Measurements from ENCODE around the gene CAMTA1. TPM values are rescaled to one million over a fixed set of nuclear protein-coding genes. Genes with fewer than 3 reads are reported as not detected.

The CAMTA1 gene
- total RNA-seq, 1 donor from 2014 or later, result 51.8 TPM

DNA sequence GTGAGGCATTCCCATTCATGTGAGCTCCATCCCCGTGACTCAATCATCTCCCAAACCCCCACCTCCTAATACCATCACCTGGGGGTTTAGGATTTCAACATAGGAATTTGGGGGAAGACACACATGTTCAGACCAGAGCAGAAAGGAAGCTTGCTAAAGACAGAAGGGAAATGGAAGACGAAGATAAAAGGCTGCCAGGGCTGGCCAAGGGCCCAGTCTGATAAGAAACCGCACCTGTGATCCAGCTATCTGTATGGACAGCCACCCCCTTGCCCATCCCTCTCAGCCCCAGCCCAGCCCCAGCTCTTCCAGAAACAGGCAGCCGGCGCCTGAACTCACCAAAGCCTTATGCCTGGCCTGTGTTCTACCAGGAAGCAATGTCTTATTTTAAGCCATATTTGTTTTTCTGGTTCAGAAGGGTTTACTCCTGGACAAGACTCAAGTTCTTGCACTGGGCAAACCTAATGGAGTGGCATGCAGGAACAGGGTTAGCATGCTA, 787.4 kb downstream of the CAMTA1 start:
- DNase-seq (ENCODE audit: low spot score), result no peak

DNA sequence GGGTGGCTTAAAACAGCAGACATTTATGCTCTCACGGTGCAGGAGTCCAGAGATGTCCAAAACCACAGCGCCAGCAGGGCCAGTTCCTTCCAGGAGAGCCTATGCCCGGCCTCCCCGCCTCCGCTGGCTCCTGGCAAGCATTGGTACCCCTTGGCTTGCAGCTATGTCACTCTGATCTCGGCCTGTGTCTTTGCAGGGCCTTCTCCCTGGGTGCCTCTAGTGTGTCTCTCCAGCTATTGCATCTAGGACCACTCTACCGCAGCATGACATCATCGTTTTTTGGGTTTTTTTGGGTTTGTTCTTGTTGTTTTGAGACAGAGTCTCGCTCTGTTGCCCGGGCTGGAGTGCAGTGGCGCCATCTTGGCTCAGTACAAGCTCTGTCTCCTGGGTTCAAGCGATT, 788.2 kb downstream of the CAMTA1 start:
- no peak for DNase-seq (ENCODE audit: low spot score)

DNA sequence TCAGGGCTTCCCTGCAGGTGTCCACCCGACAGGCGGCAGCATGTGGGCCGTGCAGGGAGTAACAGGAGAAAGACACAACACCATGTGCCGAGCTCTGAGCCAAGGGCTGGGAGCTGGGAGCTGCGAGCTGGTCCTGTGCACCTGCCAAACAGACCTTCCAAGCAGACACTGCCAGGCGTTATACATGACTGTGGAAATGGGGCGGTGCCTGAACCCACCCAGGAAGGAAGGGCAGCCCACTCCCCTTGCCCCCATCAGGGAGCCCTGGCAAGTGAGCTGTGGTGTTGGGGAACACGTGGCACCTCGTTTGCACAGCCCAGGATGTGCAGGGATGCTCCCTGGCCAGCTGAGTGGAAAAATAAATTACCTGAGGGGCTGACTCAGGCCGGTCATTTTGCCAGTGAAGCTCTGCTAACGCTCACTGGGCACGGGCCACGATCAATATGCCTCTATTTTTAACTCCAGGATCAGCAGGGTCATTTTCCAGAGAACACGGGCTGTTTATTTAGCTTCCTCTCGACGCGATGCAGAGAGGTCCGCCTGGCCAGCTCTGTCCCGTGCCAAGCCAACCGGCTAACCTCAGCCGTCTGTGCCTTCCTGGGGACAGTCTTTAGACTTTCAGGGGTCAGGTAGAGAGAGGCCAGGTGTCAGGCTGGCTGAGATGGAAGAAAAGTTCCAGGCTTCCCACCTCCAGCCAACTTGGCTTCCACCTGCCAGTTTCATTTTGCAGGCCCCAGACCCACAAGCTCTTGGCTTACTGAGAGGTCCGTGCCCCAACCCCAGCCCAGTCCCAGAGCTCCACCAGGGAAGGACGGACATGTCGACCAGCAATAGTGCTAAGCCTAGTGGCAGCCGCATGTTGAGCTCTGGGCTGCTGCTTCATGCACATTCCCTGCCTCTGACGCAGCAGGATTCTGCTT, 789.1 kb downstream of the CAMTA1 start:
- DNase-seq (ENCODE audit: low spot score), result no peak

- no peak for DNase-seq (ENCODE audit: low spot score)
Observed at GRCh38 chr1:7575041-7575400, 789.8 kb downstream of the CAMTA1 start.

- no peak for DNase-seq (ENCODE audit: low spot score)
Observed at GRCh38 chr1:7576946-7577657, 791.8 kb downstream of the CAMTA1 start.

GRCh38 chr1:7578206-7578605, 793.0 kb downstream of the CAMTA1 start:
- no peak for DNase-seq (ENCODE audit: low spot score)

DNA sequence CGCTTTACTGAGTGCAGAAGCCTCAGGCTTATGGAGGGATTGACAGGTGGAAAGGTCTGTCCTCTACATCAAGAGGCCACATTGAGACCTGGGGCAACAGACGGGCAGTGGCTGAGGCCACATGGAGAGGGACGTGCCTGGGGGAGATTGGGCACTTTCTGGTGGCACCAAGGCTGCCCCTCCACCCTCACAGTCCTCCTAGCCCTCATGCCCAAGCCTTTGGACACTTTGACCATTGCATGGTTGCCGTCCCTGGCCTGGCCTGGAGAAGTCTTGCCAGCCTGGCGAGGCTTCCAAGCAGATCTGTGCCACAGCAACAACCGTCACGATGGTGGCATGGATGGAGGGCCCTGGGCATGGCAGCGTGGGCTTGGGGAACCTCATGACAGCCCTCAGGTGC, 793.8 kb downstream of the CAMTA1 start:
- DNase-seq (ENCODE audit: low spot score), result peak; percentile 86

DNA sequence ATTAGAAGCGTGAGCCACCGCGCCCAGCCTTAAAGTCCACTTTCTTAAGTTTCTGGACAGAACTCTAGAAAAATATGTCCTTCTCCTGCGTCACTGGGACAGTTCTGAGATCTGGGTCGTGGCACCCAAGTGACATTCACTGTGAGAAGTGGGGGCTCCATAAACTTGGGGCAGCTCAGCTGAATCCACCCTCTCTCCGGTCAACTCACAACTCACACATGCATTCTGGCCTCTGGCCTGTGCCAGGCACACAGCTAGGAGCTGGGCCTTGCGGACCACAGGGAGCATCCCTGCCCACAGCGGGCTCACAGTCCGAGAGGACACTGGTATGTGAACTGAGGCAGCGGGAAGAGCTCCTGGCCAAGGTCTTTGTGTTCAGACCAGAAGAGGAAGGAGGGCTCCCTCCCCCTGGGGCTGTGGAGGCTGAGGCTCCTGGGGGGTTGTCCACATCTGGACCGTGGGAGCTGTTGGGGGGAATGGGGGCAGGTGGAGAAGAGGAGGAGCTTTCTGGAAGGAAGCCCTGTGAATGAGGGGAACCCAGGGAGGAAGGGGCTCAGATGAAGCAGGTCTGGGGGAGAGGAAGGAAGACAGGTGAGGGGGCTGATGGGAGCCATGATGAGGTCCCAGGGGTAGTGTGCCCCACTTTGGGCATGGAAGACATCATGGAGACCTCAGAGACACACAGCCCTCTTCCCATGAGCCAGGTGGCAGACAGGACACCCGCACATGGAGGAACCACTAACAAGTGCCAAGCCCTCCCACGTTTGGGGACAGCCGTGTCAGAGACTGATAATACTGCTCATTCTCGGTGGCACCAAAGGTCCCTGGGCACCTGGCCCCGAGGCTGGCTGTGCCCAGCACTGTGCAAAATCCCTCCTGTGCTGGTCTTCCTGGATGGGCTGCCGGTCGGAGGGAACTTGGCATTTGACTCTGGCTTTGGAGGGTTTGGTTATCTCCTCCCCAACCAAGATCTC, 794.9 kb downstream of the CAMTA1 start:
- DNase-seq (ENCODE audit: low spot score), result peak; percentile 65

DNA sequence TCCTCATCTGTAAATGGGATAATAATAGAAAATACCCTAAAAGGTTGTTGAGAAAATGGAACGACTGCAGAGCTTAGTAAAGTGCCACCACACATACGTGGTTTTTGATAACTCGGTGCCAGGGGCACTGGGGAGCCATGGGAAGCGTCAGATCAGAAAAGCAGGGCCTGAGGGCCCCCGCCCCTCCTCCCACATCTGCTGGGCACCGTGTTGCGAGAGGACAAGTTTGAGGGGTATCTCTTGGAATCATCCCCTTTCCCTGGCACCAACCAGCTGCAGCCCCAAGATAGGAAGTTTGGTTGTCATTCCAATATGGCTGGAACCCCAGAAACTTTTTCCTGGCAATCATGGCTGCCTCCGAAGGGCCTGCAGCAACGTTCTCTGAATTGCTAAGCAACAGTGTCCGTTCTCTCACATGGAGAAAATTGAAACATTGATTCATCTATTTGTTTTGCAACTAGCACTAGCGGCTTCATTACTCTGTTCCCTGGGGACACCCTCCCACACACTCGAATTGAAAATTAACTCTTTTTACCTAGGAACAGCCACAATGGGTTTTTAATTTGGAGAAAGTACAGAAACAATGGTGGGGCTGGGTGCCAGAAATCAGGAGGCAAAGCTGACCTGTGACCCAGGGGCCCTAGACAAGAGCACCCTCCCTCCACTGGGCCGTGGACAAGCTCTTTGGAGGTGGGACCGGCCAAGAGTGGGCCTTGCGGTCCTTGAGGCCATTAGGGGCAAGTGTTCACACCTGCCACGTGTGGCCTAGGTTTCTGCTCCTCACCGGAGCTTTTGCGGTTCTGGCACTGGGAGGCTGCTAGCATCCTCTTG, 795.9 kb downstream of the CAMTA1 start:
- peak; percentile 81 for DNase-seq (ENCODE audit: low spot score)

DNA sequence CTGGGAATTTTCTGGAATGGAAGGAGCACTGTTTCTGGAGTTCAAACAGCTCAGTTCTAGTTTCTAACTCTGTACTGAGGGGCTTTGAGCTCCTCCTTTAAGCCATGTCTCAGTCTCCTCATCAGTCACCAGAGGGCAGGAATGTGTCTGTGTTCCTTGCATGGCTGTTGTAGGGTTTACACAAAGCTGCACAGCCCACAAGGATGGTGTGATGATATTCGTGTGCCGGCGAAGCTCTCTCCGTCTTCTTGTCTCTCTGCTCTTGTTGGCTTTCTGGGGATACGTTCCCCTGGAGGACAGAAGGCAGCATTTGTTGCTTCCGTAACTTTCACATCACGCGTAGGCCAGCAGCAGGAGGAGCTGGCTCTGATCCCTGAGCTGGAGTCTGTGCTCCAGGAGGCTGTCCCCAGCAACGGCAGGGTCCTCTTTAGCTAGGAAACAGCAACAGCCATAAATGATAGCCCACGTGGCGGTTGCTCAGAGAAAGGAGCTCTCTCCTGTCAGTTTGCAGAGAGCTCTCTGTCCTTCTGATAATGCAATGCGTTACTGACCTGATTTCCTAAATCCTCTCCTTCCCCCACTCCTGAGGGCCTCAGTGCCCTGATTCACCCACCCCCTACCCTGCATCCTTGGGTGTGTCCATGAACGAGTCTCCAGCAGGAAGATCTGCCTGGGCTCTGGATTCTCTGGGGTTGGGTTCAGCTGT, 796.7 kb downstream of the CAMTA1 start:
- no peak for DNase-seq (ENCODE audit: low spot score)

GRCh38 chr1:7582460-7582972, 797.3 kb downstream of the CAMTA1 start:
- peak; percentile 62 for DNase-seq (ENCODE audit: low spot score)

- peak; percentile 62 for DNase-seq (ENCODE audit: low spot score)
Observed at GRCh38 chr1:7583291-7584096, 798.2 kb downstream of the CAMTA1 start.

- DNase-seq (ENCODE audit: low spot score), result no peak
Observed at GRCh38 chr1:7584157-7584556, 798.9 kb downstream of the CAMTA1 start.

DNA sequence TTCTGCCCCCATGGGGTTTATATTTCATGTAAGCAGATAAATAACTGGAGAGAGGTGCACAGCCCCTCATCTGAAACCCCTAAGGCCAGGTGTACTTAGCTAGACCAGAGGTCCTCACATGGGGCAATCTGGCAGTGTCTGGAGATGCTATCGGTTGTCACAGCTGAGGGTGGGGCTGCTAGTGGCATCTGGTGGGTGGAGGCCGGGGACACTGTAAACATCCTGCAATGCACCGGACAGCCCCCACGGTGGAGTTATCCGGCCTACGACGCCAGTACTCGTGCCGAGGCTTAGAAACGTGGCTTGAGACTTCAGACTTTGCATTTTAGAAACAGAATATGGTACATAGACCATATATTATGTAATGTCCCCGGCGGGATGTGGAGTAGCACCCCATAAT, 799.4 kb downstream of the CAMTA1 start:
- DNase-seq (ENCODE audit: low spot score), result peak; percentile 64

DNA sequence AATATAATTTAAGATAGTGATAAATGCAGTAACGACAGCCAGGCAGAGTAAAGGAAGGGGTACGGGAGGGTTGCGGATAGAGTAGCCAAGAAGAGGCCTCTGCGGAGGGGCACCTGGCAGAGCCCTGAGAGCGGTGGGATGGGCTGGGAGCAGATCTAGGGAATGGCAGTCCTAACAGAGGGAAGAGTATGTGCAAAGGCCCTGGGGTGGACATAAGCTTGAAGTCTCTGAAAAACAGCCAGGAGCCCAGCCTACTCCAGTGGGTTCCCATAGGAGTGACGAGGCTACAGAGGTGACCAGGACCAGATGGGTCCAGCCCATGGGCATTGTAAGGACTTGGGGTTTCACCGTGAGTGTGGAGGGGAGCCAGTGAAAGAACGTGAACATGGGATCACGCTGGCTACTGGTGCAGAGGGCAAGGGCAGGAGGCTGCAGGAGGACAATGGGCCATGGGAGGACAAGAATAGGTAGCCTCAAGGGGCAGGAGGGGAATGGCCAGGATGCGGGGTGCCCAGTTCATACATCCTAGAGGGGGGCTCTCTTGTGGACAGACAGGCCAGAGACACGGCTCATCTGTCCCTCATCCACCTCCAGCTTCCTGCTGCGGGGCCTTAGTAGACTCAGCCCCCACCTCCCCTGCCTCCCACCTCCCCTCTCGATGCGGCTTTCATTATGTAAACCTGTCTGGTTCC, 800.1 kb downstream of the CAMTA1 start:
- DNase-seq (ENCODE audit: low spot score), result peak; percentile 68

GRCh38 chr1:7586031-7586941, 801.0 kb downstream of the CAMTA1 start:
- peak; percentile 84 for DNase-seq (ENCODE audit: low spot score)

All from mesenteric fat pad (tissue), 1 donor.